ENCODE results near the gene SMIM21. TPM values are rescaled to one million over a fixed set of nuclear protein-coding genes. Genes with fewer than 3 reads are reported as not detected.

Gene SMIM21
- total RNA-seq (2014; rRNA removed; shearing (Covaris generic)) = not detected in 2 replicates

DNA sequence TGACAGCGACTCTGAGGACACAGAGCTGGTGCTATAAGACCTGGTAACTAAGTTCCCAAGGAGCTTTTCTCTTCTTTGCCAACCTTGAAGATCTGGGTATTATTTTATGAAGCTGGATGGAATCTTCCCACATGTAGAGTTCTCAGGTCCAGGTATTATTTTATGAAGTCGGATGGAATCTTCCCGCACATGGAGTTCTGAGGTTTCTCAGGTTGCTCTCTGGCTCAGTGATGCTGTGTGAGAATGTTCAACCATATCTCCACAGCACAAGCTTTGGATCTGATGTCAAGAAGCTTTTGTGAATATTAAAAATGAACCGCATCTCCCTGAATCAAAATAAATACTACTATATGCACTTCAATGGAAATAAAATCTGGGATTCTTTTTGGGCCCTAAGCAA, at the start of gene SMIM21:
Gene SMIM21 (minus strand): TSS at position 101 of the 400 bp plus-strand sequence. CDS start 140 bp downstream, outside the sequence.
- no peak for DNase-seq (ENCODE audit: low read depth)

DNA sequence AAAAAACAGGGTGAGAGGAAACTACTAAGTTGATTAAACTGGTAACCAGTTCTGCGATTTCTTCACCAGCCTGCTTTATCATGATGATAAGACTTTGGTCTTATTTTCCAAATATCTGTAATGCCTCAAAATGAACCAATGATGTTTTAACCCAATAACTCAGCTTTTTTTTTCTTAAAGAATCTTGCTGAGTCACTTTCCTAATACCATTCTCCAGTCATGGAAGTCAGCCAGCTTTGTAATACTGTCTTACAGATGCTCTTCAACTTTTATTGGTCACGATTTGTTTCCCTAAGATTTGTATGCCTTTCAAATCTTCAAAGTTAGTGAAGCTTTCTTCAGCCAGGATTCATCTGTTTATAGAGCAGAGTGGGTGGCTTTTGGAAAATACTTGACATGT, 47.7 kb upstream of the SMIM21 start:
- peak; percentile 78 for DNase-seq (ENCODE audit: low read depth)

DNA sequence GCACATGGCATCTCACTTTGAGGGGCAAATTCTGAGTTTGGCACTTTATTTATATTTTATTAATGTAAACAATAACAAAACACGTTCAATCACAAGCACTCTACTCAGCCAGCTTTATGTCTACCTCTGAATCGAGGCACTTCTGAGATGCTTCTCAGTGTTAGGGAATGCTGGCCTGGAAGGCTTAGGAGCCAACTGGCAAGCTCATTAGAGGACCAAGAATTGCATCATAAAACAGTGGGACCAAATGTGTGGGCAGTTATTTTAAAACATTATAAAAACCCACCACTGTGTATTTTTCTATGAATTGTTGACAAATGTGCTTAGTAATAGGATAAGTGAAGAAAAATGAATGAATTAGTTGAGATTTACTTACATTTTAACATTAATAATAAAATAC, 46.8 kb upstream of the SMIM21 start:
- DNase-seq (ENCODE audit: low read depth) = no peak

DNA sequence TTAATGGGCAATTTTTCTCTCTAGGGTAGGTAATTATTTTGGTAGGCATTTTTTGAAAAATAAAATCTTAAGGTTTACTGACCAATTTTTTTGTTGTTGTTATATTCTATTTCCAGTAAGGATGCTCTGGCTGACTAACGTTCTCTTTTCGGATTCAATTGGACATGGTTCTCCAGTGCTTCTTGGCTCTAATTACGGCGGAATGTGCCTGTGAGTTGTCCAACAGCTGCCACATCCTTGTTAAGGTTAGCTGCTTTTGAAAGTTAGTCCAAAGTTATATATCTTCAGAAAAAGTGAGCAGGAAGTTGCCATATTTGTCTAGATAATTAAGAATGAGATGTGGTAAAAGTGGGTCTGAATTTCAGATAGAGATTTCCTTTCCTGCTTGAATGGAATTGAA, 45.8 kb upstream of the SMIM21 start:
- no peak for DNase-seq (ENCODE audit: low read depth)

DNA sequence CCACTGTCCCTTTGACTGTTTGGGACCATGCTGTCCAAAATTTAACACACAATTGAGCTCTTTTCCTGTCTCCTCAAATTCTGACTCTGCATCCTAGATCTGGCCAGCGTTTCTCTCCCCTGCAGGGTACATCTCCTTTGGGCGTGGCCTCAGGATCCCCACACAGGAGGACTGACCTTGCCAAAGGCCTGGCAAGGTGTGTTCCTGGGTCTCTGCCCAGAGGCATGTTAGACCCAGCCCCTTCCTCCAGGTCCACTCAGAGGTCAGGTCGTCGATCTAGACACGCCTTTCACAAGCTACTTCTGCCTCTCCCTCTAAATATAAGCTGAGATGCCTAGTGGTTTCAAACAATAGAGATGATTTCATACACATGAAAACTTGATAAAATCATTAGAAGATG, 45.4 kb upstream of the SMIM21 start:
- DNase-seq (ENCODE audit: low read depth) = no peak

DNA sequence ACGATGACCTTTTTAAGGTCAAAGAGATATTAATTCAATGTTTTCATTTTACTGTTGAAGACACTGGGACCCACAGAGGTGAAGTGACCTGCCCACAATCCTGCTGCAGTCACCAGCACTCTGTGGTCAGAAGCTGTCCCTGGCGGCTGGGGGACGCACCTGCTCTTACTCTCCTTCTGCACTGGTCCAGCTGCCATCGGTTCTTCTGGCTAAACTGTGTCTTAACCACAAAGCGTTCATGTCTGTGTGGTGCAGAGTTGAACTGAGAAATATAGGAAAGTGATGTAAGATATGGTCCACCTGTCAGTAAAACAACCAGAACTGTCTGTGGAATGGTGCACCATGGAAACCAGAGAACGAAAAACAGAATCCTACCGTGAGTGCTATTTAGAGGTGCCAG, 44.9 kb upstream of the SMIM21 start:
- DNase-seq (ENCODE audit: low read depth) = no peak

DNA sequence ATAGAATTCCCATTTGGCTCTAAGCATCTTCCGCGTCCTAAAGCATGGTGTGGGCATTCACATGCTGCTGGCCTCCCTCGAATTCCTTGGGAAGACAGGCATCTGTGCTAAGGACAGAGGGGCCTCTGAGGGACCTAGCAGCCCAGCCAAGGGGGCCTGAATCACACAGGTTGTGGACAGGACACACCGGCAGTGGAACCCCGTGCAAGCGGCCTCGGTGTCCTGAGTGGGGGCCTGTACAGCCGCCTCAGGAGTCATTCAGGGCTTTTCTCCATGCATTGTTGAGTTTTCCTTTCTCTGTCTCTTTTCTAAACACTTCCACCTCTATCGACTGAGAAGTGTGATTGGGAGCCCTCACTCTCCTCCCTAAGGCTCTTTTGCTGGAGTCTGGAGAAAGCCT, 44.3 kb upstream of the SMIM21 start:
- DNase-seq (ENCODE audit: low read depth) = no peak

DNA sequence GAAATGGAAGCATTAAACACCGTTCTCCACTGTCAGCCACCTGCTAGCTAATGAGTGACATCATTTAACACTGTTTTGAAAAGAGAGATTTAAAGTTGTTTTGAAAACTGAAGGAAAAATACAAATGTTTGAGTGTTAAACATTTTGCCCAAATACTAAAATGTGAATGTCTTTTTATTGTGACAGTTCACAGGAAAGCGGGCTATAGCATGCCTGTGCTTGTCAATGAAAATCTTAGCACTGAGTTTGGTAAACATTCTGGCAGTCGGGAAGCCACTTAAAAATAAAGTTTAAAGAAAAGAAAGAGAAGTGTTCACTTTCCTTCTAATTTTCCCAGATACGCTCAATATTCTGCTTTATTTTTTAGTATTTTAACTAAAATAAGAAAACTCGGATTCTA, 40.3 kb upstream of the SMIM21 start:
- no peak for DNase-seq (ENCODE audit: low read depth)

DNA sequence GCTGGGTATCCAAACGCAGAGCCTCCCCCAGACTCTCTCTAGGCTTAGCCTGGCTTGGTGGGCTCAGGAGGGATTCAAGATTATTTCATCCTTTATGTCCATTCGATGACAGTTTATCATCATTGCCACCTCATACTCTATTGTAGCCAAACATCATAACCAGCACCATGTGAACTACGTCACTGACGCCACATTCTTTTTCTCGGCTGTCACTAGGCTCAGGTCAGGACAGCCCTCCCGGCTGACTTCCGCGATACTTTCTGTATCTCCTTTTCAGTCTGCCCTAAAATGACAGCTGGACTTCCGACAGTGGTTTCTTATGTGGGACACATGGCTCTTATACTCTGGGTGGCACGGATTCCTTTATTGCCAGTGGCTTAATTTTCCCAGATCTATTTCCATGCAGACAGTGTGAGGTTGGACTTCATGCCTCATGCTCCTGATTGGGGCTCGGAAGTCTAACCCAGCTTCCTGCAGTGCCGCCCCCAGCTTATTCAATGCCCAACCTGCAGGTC, 39.8 kb upstream of the SMIM21 start:
- no peak for DNase-seq (ENCODE audit: low read depth)

DNA sequence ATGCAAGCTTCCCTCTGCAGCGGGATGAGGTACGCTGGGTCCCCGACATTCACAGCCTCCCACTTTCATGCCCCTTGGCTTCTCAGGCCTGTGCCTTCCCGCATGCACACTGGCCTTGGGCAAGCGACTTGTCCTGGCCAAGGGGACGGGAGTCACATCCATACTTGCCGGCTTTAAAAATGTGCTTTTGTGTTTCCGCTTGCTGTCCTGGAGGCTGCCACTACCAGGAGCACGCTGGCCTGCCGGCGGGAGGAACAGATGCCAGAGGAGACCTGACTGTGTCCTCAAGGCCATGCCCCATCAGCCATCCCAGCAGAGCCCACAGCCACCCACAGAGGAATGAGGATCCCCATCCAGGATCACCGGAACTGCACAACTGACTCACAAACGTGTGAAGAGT, 36.9 kb upstream of the SMIM21 start:
- no peak for DNase-seq (ENCODE audit: low read depth)

DNA sequence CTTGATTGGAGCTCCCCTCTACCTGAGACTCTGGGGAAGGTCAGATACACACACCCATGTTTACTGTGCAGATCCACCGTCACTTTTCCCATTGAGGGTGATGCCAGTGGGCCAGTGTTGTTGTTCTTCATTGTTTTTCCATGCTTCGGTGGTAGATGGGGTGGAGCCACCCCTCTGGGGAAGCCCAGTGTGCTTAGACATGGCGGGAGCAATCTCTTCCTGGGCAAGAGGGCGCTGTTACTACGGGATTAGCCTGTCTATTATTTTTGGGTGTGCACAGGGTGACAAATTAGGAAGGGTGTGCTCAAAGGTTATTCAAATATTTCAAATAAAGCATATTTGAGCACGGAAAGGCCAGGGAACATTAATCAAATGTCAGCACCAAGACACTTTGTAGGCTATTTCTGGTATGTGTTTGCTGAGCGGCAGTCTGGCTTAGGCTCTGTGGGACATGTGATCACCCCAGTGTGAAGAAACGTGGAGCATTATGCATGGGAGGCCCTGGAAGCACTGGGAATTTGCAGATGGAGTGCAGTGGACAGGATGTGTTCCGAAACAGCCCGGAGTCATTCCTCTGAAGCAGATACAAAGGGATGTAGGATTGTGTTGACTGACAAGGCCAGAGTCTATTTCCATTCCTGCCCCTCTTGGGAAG, 34.8 kb upstream of the SMIM21 start:
- no peak for DNase-seq (ENCODE audit: low read depth)

DNA sequence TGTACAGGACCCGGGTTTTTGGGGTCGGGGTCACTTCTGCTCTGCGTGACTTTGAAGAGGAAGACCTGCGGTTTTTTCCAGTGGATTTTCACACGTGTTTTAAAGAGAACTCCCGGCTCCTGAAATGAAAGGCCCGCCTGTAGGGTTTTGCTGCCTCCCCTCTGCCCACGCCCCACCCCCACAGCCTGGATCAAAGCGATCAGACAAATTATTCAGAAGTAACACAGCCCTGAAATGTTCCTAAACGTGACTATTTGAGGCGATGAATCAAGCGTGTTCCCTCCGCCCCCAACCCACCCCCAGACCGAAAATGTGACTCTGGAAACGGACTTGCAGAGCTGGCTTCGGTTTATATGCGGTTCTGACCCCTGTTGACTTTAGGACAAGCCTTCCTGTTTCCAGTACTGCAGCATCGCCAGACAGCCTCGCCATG, 28.7 kb upstream of the SMIM21 start:
- DNase-seq (ENCODE audit: low read depth) = no peak

DNA sequence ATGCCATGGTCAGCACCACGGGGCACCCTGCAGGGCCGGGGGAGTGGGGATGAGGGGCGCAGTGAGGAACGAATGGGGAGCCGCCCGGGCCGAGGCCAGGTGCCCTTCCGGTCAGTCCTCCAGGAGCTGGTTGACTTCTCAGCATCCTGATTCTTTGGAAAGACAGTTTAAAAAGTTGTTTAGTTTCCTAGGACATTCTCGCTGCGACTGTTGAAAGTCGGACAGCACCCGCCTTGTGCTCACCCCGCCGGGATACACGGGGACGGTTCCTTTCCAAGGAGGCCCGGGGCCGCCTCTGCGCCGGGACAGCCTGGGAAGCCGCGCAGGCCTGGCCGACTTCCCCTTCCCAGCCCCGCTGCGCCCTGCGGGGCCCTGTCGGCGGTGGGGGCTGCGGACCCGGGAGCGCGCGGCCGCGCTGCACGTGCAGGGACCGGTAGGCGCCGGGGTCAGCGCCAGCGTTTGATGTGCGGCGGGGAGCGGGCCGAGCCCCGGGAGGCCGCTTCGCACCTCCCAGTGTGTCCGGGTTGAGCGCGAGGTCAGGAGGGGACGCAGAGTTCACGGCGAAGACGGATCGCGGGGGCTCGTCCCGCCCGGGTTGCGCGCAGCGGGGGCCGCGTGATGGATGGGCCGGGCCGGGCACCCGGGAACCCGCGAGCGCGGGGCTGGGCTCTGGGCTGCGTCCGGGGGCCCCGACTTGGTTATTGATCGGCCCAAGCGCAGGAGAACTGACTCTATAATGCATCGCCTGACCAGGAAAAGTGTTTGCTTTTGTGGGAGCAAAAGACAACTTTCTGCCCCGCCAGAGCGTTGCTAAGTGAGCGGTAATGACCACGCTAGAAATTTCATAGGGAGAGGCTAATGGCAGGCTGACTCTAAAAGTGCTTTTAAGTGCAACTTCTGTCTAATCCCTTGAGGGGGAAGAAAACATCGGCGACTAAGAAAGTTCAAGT, 28.0 kb upstream of the SMIM21 start:
- no peak for DNase-seq (ENCODE audit: low read depth)

DNA sequence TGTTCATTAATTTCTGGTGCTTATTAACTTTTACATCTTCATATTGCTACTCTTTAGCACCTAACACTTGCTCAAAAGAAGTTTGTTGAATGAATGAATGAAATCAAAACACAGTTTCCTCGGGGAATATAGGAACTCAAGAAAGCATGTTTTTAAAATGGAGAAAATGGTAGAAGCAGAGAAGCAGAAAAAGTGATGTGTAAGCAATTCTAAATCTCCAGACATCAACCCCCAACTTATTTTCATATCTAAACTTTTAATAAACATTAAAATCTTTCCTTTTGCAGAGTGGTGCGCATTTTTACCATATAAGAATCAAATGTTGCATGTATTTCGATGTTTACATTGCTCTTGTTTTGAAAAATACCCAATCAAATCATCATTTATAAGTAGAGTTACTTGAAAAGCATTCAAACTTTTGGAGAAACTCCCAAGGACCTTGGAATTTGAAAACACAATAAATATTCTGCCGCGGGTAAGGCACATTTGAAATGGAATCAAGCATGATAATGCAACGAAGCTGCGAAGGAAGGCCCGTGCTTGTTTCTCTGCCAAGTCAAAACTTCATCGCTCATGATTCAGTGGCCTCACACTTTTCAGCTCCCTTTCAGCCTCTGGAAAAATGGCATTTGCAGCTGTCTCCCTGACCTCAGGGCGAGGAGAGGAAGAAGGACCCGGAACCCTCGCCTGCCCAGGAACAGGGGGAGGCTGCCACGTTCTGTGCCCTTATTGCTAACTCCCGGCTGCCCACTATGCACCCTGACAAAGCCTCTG, 26.7 kb upstream of the SMIM21 start:
- no peak for DNase-seq (ENCODE audit: low read depth)

DNA sequence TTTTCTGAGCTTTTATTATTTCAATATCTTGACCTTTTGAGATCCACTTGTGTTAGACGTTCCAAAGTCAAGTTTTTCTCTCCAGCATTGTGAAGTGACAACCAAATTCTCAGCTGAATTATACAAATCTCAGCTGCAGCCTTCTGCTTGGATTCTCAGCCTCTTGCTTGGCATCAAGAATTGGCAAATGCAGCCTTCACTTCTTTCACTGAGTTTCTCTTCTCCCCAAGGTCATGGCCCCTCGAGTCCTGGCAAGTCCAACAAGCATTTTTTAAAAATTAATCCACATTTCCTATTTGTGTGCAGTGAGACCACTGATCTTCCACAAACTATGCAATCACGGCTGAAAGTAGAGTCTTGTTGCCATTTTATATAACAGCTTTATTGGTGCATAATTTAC, 23.4 kb upstream of the SMIM21 start:
- no peak for DNase-seq (ENCODE audit: low read depth)

DNA sequence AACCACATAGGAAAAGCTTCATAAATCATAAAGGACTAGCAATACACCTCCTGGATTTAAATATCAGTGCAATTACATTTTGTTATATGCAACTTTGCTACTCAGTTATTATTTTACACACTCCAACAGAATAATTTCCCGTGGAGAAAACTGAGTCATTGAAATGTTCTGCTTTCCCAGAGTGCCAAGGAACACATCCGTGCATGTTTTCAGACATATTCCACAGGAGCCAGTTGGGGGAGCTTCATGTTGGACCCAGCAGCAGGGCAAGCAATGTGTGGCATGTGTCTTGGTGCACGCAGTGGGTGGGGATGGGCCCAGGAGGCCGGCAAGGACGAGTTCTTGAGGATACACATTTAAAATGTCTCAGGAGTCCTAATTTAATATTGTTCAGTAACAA, 14.4 kb upstream of the SMIM21 start:
- DNase-seq (ENCODE audit: low read depth) = no peak

DNA sequence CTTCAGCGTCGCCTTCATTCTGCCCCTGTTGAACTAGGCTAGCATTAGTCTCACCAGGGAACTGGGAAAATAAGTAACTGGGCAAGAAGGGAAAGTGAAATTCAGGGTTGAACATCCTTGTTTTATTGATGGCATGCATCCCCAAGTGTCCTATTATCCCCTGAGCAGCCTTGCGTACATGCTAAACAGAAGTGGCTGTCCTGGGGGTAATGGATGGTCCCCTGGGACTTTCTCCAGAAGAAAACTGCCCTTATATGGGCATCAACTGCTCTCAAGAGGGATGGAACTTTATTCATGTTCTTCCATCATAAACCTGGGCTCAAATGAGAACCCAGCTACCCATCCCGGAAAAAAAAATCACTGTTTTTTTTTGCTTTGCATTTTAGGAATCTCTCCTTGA, 11.8 kb upstream of the SMIM21 start:
- no peak for DNase-seq (ENCODE audit: low read depth)

DNA sequence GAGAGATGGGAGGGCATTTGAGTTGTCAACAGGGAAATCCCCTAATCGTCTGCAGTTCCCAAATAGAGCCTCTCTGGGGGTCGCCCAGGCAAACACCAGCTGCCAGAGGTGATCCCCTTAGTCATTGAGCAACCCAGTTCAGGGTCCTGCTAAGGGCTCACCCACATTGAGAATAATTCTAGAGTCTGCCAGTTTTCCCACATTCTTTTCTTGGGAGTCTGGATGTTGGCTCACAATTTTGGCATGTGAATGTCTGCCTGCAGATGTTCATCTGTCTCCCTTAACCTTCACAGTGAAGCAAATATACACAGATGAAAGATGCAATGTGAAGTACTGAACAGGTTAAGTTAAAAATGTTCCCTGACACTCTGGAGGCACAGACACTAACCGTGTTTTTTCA, 11.4 kb upstream of the SMIM21 start:
- DNase-seq (ENCODE audit: low read depth) = no peak

DNA sequence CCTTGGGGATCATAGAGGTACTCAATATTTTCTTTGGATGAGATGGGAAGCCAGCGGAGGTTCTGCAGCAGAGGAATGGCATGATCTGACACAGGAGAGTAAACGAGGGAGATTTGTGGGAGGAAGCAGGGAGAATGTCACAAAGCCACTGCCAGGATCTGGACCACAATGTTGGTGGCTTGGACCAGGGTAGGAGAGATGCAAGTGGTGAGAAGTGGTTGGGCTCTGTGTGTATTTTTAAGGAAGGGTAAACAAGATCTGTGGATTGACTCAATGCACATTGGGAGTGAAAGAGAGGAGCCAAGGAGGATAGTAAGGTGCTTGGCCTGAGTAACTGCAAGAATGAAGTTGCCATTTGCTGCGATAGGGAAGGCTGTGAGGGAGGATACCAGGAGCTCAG, 10.5 kb upstream of the SMIM21 start:
- DNase-seq (ENCODE audit: low read depth) = no peak

DNA sequence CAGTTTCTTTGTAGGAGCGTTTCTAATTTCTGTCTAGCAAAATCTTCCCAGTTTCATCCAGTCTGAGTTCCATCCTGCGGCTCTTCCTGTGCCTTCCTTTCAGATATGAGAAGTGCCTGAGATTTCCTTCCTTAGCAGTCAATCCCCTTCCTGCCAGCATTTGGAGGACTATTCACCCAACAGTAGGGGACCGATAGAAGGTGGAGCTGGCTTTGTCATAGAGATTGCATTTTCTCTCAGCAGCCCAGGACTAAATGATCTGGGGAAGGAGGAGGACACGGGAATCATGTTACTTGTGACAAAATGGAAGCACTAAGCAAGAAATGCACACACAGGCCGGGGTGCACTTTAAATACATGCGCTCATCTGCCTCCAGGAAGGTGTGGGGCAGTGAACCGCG, 5.6 kb upstream of the SMIM21 start:
- DNase-seq (ENCODE audit: low read depth) = no peak

DNA sequence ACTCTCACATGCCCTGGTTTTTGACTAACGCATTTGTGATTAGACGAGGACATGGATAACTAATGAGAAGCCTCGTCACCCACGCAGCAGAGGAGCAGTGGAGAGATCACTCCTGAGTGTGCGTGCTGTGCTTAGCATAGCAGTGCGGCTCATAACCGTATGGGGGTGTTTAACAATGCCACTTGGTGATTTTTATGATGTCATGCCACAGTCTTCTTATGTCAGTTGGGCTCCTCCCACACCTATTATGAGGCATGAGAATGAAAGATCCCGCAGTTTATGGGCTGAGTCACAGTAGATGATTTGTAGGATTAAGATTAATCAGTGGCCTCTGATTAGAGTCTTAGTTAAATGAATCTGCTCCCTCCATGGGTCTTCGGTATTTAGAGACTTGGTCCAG, 2.5 kb upstream of the SMIM21 start:
- DNase-seq (ENCODE audit: low read depth) = peak; percentile 65

DNA sequence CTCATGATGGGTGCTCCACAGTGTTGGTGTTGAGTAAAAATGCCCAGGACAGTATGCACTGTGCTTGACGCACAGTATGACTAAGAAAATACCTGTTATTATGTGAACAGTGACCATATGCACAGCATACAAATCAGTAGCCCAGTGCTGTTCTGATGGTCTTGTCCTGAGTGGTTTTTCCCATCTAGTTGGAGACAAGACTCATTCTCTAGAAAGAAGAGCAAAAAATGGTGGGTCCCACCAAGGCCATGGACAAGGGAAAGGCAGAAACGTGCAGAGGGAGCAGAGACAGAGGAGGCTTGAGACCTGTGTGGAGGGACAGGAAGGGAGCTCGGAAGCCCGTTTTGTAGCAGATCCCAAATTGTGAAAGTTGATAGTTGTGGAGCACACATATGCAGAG, 987 bp upstream of the SMIM21 start:
- DNase-seq (ENCODE audit: low read depth) = no peak
